Left lung (tissue), 10 donors: ENCODE data around the gene MYO18B. TPM values are rescaled to one million over a fixed set of nuclear protein-coding genes. Genes with fewer than 3 reads are reported as not detected.

Experiments
- ATAC-seq: fragments of 200-7000 bp; cut with Tn5 transposase; one replicate; pipeline ENCODE4 v1.9.1; 2020; ENCODE audit warnings: moderate library complexity
- DNase-seq, 4 donors: peaks; one replicate each; pipeline ENCODE4 v3.0.0-alpha.2; 2013 to 2020
- H3K27ac ChIP-seq, 2 donors: fragments of 200-600 bp; sonication (generic) in 1 of 2; one replicate each; pipeline versions ENCODE4 v1.5.0 to v1.8.0; 2020 to 2021
- H3K27me3 ChIP-seq, 2 donors: fragments of 200-600 bp; sonication (generic) in 1 of 2; one replicate each; pipeline versions ENCODE4 v1.5.0 to v1.8.0; 2020 to 2021
- H3K36me3 ChIP-seq, 2 donors: fragments of 200-600 bp; sonication (generic) in 1 of 2; one replicate each; pipeline versions ENCODE4 v1.5.0 to v1.8.0; 2020 to 2021
- H3K4me1 ChIP-seq, 2 donors: fragments of 200-600 bp; one replicate each; pipeline ENCODE4 v1.8.0; 2021
- H3K4me3 ChIP-seq, 2 donors: fragments of 200-600 bp; sonication (generic) in 1 of 2; one replicate each; pipeline versions ENCODE4 v1.5.0 to v1.8.0; 2020 to 2021; ENCODE audit warnings: mild to moderate bottlenecking in 1 of 2
- H3K9me3 ChIP-seq, 2 donors: fragments of 200-600 bp; sonication (generic) in 1 of 2; one replicate each; pipeline versions ENCODE4 v1.5.0 to v1.8.0; 2020 to 2021
- CTCF ChIP-seq, 2 donors: fragments of 200-600 bp; sonication (generic) in 1 of 2; IDR thresholded peaks; one replicate each; pipeline versions ENCODE4 v1.5.0 to v1.8.0; 2021; ENCODE audit warnings: antibody characterized with exemption in 2 of 2
- intact Hi-C, 2 donors: fragments of 100-400 bp; cut with DNase I; formaldehyde crosslinking; loops; one replicate each; pipeline versions ENCODE4 v1.11.2 to v1.14.2; 2022
- polyA plus RNA-seq, 6 donors: library from polyadenylated mRNA; unstranded; fragments of 120-200 nt; gene quantifications; one replicate each; pipeline ENCODE4 v1.2.1, GENCODE V29; 2013; ENCODE audit not compliant: insufficient read length in 6 of 6
- total RNA-seq, 2 donors: library from RNA; stranded (reverse); fragmentation: NEBNext Ultra II Directional; extraction: Animal tissue kit (Norgen Biotek cat#: 25700); gene quantifications; one replicate each; pipeline ENCODE4 v1.2.1, GENCODE V29; 2021
- donor health status: DM: no; HTN: yes; CAD: no.
- donor health status: DM: no; HTN: no; CAD: no.

Gene MYO18B
- total and polyA plus RNA-seq, 8 donors, result 0.06 to 0.37 (median 0.15) TPM

- H3K27ac ChIP-seq, result no peak overlapping the region
- intact Hi-C loops, result no loop called here
- H3K4me3 ChIP-seq, result no peak overlapping the region
- H3K36me3 ChIP-seq, result no peaks in the 10 kb centered on the region
- no peaks in the 10 kb centered on the region for H3K4me1 ChIP-seq
- TF ChIP-seq CTCF (IDR thresholded peaks at IDR 0.05), result no peak
- no peak for DNase-seq
- peaks cover 0 to 17% of the 10 kb centered on the region in 2 donors for H3K27me3 ChIP-seq
- H3K9me3 ChIP-seq, result no peaks in the 10 kb centered on the region
- ATAC-seq, result no peak
Measured at GRCh38 chr22:25956801-25957200, 214.8 kb downstream of the MYO18B start.

DNA sequence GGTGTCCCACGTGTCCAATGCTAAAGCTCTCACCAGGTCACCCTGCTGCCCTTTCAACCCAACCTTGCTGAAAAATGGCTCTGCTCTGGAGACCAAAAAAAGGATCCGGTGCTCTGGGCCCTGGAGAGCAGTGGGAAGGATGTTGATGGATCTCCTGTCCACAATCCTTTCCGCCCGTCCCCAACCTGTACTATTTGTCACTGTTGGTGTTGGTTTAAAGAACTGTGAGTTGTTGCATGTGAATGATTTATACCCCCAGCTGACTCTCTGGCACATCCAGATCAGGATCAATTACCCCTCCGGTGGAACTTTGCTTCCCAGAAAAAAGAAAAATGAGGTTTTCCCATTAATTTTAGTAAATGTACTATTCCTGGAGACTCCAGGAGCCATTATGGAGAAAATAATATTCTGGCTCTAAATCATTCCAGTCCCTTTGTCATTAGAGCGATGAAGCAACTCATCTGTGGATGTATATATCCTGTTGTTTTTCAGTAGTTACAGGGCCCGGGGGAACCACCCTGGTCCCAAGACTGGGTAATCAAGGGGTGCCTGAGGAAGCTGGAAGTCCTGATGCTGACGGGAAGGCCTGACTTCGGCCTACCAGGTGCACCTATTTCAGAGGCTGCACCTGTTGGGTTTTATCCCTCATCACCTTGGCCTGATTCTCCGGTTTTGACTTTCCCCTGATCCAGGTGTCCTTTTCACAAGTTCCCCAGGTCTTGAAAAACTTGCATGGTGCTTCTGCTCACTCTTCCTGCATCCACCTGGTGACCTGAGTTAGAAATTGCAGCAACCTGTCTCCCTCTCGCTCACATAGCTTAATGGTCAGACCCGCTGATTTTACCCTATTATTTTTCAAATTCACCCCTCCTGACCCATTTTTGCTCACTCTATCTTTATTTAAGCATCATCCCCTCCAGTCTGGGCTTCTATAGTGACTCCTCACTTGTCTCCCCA, 218.1 kb downstream of the MYO18B start:
- DNase-seq, result no peak
- Histone ChIP-seq H3K27me3 (peaks cover 0 to 27% of the 10 kb centered on the region in 2 donors), H3K9me3 (no peaks in the 10 kb centered on the region), H3K4me1 (no peaks in the 10 kb centered on the region), H3K4me3 (no peak overlapping the region), H3K36me3 (no peaks in the 10 kb centered on the region), H3K27ac (no peak overlapping the region)
- ATAC-seq, result no peak
- TF ChIP-seq CTCF (IDR thresholded peaks at IDR 0.05), result no peak
- intact Hi-C loops, result no loop called here

DNA sequence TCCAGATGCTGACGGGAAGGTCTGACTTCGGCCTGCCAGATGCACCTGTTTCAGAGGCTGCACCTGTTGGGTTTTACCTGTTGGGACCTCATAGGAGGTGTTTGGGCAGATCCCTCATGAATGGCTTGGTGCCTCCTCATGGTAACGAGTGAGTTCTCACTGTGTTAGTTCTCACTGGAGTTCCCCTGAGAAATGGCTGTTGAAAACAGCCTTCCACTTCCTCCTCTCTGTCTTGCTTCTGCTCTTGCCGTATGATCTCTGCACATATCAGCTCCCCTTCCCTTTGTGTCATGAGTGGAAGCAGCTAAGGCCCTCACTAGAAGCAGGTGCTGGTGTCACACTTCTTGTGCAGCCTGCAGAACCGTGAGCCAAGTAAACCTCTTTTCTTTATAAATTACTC, 219.7 kb downstream of the MYO18B start:
- ATAC-seq (no peak), DNase-seq (no peak)
- H3K4me1 ChIP-seq, result no peaks in the 10 kb centered on the region
- peaks cover 0 to 38% of the 10 kb centered on the region in 2 donors for H3K27me3 ChIP-seq
- no peak for TF ChIP-seq CTCF (IDR thresholded peaks at IDR 0.05)
- H3K27ac ChIP-seq, result no peak overlapping the region
- no peaks in the 10 kb centered on the region for H3K9me3 ChIP-seq
- intact Hi-C loops, result no loop called here
- no peaks in the 10 kb centered on the region for H3K36me3 ChIP-seq
- H3K4me3 ChIP-seq, result no peak overlapping the region

DNA sequence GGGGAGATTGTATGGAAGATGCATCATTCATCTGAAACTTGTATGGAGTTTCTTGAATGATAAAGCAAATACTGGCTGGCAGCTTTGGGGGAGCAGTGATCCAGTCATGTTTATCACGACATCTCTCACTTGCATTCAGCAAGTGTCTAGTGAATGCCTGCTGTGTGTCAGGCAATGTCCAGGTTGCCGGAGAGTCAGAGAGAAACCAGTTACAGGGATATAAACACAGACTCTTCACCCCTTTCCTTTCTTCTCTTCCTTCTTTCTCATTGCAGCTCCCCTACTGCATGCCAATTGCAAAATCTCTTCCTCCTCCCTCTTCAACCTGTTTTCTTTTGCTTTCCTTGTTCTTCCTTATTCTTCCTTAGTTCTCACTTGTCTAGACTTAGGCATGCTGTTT, 220.7 kb downstream of the MYO18B start:
- no peak overlapping the region for H3K4me3 ChIP-seq
- no peak overlapping the region for H3K27ac ChIP-seq
- no peaks in the 10 kb centered on the region for H3K9me3 ChIP-seq
- no peaks in the 10 kb centered on the region for H3K36me3 ChIP-seq
- TF ChIP-seq CTCF (IDR thresholded peaks at IDR 0.05), result no peak
- DNase-seq (no peak), ATAC-seq (no peak)
- H3K4me1 ChIP-seq, result no peaks in the 10 kb centered on the region
- H3K27me3 ChIP-seq, result peaks cover 0 to 45% of the 10 kb centered on the region in 2 donors
- intact Hi-C loops, result no loop called here

DNA sequence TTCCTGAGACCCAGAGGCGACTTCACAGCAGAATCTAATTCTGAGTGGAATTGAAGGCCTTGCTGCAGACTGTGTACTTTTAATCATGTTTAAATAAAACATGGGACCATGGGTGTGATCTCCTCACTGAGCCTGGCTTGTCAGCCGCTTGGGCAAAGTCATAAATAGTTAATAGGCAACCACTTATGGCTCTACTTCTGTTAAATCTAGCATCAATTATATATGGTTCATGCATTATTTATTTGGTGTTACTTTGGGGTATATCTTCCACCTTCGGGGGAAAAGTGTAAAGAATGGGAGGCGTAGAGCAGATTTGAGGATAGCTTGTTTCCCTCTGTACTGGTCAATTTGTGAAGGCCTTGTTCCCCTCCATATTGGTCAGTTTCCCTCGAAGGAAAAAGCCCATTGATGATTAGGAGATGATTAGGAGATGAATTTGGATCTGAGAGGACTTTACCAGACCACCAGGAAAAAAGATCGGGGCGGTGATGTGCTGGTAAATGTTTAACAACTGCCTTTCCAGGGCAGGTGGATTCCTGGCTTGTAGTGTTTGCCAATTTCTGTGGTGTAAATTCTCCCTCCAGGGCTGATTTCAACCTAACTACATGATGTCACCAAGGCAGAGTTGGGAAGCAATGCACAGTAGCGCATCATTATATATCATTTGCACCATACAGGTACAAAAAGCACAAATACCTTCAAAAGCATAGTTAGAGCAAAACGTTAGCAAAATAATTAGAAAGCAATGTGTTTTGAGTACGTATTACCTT, 223.2 kb downstream of the MYO18B start:
- no peak overlapping the region for H3K4me3 ChIP-seq
- DNase-seq (no peak), ATAC-seq (no peak)
- intact Hi-C loops, result no loop called here
- no peaks in the 10 kb centered on the region for H3K9me3 ChIP-seq
- TF ChIP-seq CTCF (IDR thresholded peaks at IDR 0.05), result no peak
- no peaks in the 10 kb centered on the region for H3K36me3 ChIP-seq
- peaks cover 0 to 51% of the 10 kb centered on the region in 2 donors for H3K27me3 ChIP-seq
- no peaks in the 10 kb centered on the region for H3K4me1 ChIP-seq
- H3K27ac ChIP-seq, result no peak overlapping the region
